ENCODE results near the gene ATP13A2.

DNA sequence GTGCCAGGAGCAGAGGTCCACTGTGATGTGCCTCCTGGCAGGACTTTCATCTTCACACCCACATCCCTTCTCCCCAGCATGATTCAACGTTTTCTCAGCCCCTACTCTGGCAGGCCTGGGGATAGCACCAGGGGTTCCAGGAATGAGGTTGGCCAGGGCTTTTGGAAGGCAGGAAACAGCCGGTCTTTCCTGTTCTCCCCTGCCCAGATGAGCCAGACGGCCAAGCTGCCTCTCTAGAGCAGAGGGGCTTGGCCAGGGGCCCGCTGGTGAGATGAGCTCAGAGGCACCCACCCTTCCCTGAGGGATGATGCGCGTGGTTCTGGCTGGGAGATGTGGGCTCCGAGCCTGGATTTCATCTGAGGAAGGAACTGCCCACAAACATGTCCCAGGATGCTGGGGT is 27.0 kb downstream of the ATP13A2 start:
- TF ChIP-seq CTCF (optimal IDR thresholded peaks at IDR 0.05 in 1 of 3, IDR thresholded peaks at IDR 0.05 in 1 of 3, conservative IDR thresholded peaks at IDR 0.05 in 1 of 3; ENCODE audit: extremely low read depth in 1 of 3, insufficient read depth in 2 of 3, low read length in 3 of 3) (no peak), EZH2 (IDR thresholded peaks at IDR 0.05; ENCODE audit: low read length) (no peak)

Data from keratinocyte (primary cell).